ENCODE results near the gene TPM4.

The TPM4 gene

DNA sequence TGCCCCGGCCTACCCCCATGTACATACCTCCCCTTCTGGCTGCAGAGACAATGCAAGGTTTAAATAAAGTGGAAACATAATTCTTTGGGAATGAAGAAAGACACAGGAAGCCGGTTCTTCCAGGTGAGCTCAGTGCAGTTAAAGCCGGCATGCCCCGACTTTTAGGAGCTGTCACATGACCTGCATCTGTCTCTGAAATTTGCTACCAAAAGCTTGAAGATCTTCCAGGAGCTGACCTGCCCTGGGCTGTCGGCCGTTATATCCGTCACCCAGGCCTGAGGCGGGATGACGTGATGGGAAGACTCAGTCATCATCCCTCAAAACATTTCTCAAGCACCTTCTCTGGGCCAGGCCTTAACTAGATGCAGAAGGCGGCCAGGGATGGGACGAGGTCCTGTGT, 45.7 kb downstream of the TPM4 start:
- DNase-seq (ENCODE audit: low read depth, low spot score): no peak
- TF ChIP-seq, protein P1, sequence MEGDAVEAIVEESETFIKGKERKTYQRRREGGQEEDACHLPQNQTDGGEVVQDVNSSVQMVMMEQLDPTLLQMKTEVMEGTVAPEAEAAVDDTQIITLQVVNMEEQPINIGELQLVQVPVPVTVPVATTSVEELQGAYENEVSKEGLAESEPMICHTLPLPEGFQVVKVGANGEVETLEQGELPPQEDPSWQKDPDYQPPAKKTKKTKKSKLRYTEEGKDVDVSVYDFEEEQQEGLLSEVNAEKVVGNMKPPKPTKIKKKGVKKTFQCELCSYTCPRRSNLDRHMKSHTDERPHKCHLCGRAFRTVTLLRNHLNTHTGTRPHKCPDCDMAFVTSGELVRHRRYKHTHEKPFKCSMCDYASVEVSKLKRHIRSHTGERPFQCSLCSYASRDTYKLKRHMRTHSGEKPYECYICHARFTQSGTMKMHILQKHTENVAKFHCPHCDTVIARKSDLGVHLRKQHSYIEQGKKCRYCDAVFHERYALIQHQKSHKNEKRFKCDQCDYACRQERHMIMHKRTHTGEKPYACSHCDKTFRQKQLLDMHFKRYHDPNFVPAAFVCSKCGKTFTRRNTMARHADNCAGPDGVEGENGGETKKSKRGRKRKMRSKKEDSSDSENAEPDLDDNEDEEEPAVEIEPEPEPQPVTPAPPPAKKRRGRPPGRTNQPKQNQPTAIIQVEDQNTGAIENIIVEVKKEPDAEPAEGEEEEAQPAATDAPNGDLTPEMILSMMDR (IDR thresholded peaks at IDR 0.05; ENCODE audit: low read depth, low read length): no peak
- in situ Hi-C loops (cut with HindIII; ENCODE audit: low sequenced_read_pairs): no loop called here
- H3K4me3 ChIP-seq (ENCODE audit: low read depth, low read length): no peak overlapping the region

DNA sequence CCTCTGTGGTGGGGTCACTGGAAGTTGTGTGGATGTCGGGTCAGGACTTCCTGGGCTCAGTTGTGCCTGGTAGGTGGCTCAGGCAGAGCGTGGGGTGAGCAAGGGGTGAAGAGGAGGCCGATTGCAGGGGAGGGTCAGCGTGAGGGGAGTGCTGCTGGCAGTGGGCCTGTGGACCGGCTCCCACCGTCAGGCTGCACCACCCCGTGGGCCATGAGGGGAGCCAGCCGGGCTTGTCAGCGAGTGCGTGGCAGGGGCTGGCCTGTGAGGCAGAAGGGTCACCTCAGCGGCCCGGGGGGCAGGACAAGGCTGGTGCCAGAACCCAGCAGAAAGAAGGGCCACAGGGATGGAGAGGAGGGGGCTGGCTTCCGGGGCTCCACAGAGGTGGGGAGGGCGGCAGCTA, 48.7 kb downstream of the TPM4 start:
- H3K4me3 ChIP-seq (ENCODE audit: low read depth, low read length): no peak overlapping the region
- in situ Hi-C loops (cut with HindIII; ENCODE audit: low sequenced_read_pairs): no loop called here
- TF ChIP-seq, protein P1 (IDR thresholded peaks at IDR 0.05; ENCODE audit: low read depth, low read length): no peak
- no peak for DNase-seq (ENCODE audit: low read depth, low spot score)

DNA sequence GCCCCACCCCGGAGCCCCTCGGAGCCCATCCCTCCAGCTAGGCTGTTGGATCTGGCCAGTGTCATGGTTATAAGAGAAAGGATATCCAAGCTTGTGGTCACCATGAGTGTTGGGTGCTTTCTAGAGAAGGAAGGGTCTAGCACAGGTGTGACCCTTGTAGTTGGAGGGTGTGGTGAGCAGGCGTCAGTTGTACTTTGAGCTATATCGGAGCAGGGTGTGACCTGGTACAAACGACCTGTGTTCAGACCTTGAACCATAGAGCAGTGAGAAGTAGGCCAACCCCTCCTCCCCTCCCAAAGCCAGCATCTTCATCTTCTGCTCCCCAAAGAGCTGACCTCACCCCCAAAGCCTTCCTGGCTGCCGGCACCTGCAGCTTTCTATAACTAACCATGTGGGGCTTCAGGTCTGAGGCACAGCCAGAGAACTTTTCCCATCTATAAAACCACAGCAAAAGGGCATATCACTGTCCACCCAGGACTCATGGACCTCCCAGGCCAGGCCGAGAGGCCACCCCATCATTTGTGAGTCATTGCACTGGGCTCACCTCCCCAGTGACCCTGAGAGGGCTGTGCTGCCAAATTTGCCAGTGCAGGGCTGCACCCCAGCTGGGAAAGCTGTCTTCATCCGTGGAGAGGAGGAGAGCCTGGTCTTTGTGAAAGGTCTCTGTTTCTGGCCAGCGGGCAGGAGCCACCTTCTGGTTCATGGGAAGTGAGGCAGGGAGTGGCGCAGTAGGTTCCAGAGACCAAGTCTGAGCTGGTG, 49.6 kb downstream of the TPM4 start:
- H3K4me3 ChIP-seq (ENCODE audit: low read depth, low read length): no peak overlapping the region
- TF ChIP-seq, protein P1 (IDR thresholded peaks at IDR 0.05; ENCODE audit: low read depth, low read length): no peak
- in situ Hi-C loops (cut with HindIII; ENCODE audit: low sequenced_read_pairs): no loop called here
- DNase-seq (ENCODE audit: low read depth, low spot score): no peak

GRCh38 chr19:16127080-16127479, 50.8 kb downstream of the TPM4 start:
- TF ChIP-seq, protein P1 (IDR thresholded peaks at IDR 0.05; ENCODE audit: low read depth, low read length): no peak
- in situ Hi-C loops (cut with HindIII; ENCODE audit: low sequenced_read_pairs): no loop called here
- DNase-seq (ENCODE audit: low read depth, low spot score): no peak
- H3K4me3 ChIP-seq (ENCODE audit: low read depth, low read length): no peak overlapping the region

GRCh38 chr19:16127776-16128371, 51.6 kb downstream of the TPM4 start:
- in situ Hi-C loops (cut with HindIII; ENCODE audit: low sequenced_read_pairs): no loop called here

DNA sequence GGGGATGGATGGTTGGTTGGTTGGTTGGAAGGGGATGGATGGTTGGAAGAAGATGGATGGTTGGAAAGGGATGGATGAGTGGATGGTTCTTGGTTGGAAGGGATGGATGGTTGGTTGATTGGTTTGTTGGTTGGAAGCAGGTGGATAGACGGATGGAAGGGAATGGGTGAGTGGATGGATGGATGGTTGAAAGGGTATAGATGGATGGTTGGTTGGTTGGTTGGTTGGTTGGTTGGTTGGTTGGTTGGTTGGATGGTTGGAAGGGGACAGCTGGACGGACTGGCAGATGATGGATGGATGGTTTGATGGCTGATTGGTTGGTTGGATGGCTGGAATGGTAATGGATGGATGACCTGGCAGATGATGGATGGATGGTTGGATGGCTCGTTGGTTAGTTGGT, 55.4 kb downstream of the TPM4 start:
- DNase-seq (ENCODE audit: low read depth, low spot score): no peak
- in situ Hi-C loops (cut with HindIII; ENCODE audit: low sequenced_read_pairs): no loop called here
- no peak overlapping the region for H3K4me3 ChIP-seq (ENCODE audit: low read depth, low read length)
- TF ChIP-seq, protein P1 (IDR thresholded peaks at IDR 0.05; ENCODE audit: low read depth, low read length): no peak

More at GRCh38 chr19:16127776-16128371, 51.6 kb downstream of the TPM4 start:
- no peak overlapping the region for H3K4me3 ChIP-seq (ENCODE audit: low read depth, low read length)
- no peak for DNase-seq (ENCODE audit: low read depth, low spot score)
- TF ChIP-seq, protein P1 (IDR thresholded peaks at IDR 0.05; ENCODE audit: low read depth, low read length): no peak

All from astrocyte of the spinal cord (primary cell).